Measurements from ENCODE around the gene CNTN1. TPM values are rescaled to one million over a fixed set of nuclear protein-coding genes. Genes with fewer than 3 reads are reported as not detected.

Gene CNTN1
- total and polyA plus RNA-seq, 2 of the 4 experiments (the other 2 are of a cell fraction), result 0.10 to 0.18 TPM

GRCh38 chr12:40726366-40726765 lies 34.1 kb downstream of the CNTN1 start:
- no peak overlapping the region for H2BK20ac ChIP-seq (ENCODE audit: low read depth, low read length)
- H2AFZ ChIP-seq (replicated peaks; ENCODE audit: low read length, poor library complexity), result no peak overlapping the region
- H3K79me1 ChIP-seq (ENCODE audit: low read depth in 1 of 2, low read length in 2 of 2), result no peaks in the 10 kb centered on the region
- no peak overlapping the region for H2BK5ac ChIP-seq (ENCODE audit: low read depth, low read length, poor library complexity, severe bottlenecking)
- no CpG with 5 or more reads among the region's 1 CpG for WGBS, 2 experiments (ENCODE audit: extremely low coverage in 2 of 2, insufficient read length in 1 of 2)
- no TSS peak for BruUV-seq (replicated peaks)
- H3K4me3 ChIP-seq (ENCODE audit: insufficient read depth, low read depth, low read length), result no peak overlapping the region
- H2AK9ac ChIP-seq (replicated peaks; ENCODE audit: low read depth, low read length, poor library complexity), result no peak overlapping the region
- H4K5ac ChIP-seq (ENCODE audit: low read depth, low read length), result no peak overlapping the region
- no peak overlapping the region for H3K23ac ChIP-seq (ENCODE audit: low read depth, low read length)
- no peak overlapping the region for H3K4ac ChIP-seq (ENCODE audit: low read depth, low read length)
- no peak overlapping the region for H2AK5ac ChIP-seq (ENCODE audit: low read depth, low read length)
- DNase-seq (no peak), ATAC-seq (ENCODE audit: low read depth) (no peak)
- no peak overlapping the region for H3K18ac ChIP-seq (ENCODE audit: low read depth, low read length)
- H3K9me3 ChIP-seq (ENCODE audit: control insufficient read depth, insufficient read depth, low read length), result no peaks in the 10 kb centered on the region
- no peaks in the 10 kb centered on the region for H3K36me3 ChIP-seq (ENCODE audit: control insufficient read depth, insufficient read depth, low read length)
- intact Hi-C loops (cut with micrococcal nuclease) (no loop called here), in situ Hi-C loops (cut with MboI; ENCODE audit: low sequenced_read_pairs) (no loop called here), dilution Hi-C loops (cut with HindIII; ENCODE audit: low sequenced_read_pairs, unreplicated experiment) (no loop called here)
- no peaks in the 10 kb centered on the region for H3K9me1 ChIP-seq (ENCODE audit: insufficient read depth, low read length)
- no peak overlapping the region for H3K4me2 ChIP-seq (ENCODE audit: low read depth, low read length)
- H3K4me1 ChIP-seq (ENCODE audit: control insufficient read depth, insufficient read depth, low read length), result no peaks in the 10 kb centered on the region
- no peak overlapping the region for H4K8ac ChIP-seq (ENCODE audit: low read depth in 2 of 2, low read length in 2 of 2)
- H4K91ac ChIP-seq (ENCODE audit: insufficient read depth, low read depth, low read length), result no peak overlapping the region
- H4K20me1 ChIP-seq (ENCODE audit: insufficient read depth, low read length), result no peaks in the 10 kb centered on the region
- no peak overlapping the region for H3K27ac ChIP-seq (ENCODE audit: insufficient read depth, low read length)
- TF ChIP-seq MXI1 (IDR thresholded peaks at IDR 0.05; ENCODE audit: borderline replicate concordance, low read depth, low read length), result no peak
- TF ChIP-seq FOS (IDR thresholded peaks at IDR 0.05; ENCODE audit: low read depth, low read length), result no peak
- TF ChIP-seq MAZ (IDR thresholded peaks at IDR 0.05; ENCODE audit: borderline replicate concordance, low read depth, low read length), result no peak
- TF ChIP-seq BHLHE40 (IDR thresholded peaks at IDR 0.05; ENCODE audit: low read depth, low read length), result no peak
- no peak for TF ChIP-seq CHD1 (IDR thresholded peaks at IDR 0.05; ENCODE audit: low read depth, low read length)
- TF ChIP-seq POLR2A (IDR thresholded peaks at IDR 0.05; ENCODE audit: low read depth, low read length), result no peak
- no peak for TF ChIP-seq MAFK (IDR thresholded peaks at IDR 0.05; ENCODE audit: low read depth, low read length)
- no peak for TF ChIP-seq CTCF (conservative IDR thresholded peaks at IDR 0.05; ENCODE audit: low read depth, low read length)
- no peak for TF ChIP-seq ELK1 (IDR thresholded peaks at IDR 0.05; ENCODE audit: borderline replicate concordance, low read depth, low read length)
- TF ChIP-seq NFE2L2 (IDR thresholded peaks at IDR 0.05; ENCODE audit: low read depth, low read length), result no peak
- no peak for TF ChIP-seq RFX5 (IDR thresholded peaks at IDR 0.05; ENCODE audit: low read depth, low read length)
- no peak for TF ChIP-seq SMC3 (IDR thresholded peaks at IDR 0.05; ENCODE audit: low read depth, low read length)
- no peak overlapping the region for H3K14ac ChIP-seq (replicated peaks; ENCODE audit: low read depth, low read length)
- CTCF ChIA-PET, result no interaction called here
- POLR2A ChIA-PET (ENCODE audit: unreplicated experiment), result no interaction called here
- no peaks in the 10 kb centered on the region for H3K27me3 ChIP-seq (ENCODE audit: control insufficient read depth, insufficient read depth, low read length)
- H2BK15ac ChIP-seq (ENCODE audit: low read depth, low read length), result no peak overlapping the region
- no peak overlapping the region for H2BK120ac ChIP-seq (ENCODE audit: low read depth, low read length)
- no peak overlapping the region for H3K9ac ChIP-seq (ENCODE audit: low read depth, low read length)
- no peak overlapping the region for H3K56ac ChIP-seq (ENCODE audit: extremely low read depth, insufficient read depth, low read length)

Measured in IMR-90 (cell line).